Cardiac muscle cell (in vitro differentiated cells and primary cell): Measurements from ENCODE around the gene KLKB1. TPM values are rescaled to one million over a fixed set of nuclear protein-coding genes. Genes with fewer than 3 reads are reported as not detected.

Experiments
- DNase-seq, 2 donors: peaks; one replicate each; pipeline versions ENCODE4 v3.0.0 to v3.0.0-alpha.2; 2010 to 2017; ENCODE audit warnings: low read depth in 1 of 2, low spot score in 1 of 2
- H3K27ac ChIP-seq: fragments of 200-600 bp; sonication (generic); 2 replicates; pipeline ENCODE4 v1.5.1; 2016
- H3K27me3 ChIP-seq: fragments of 200-600 bp; sonication (generic); 2 replicates; pipeline ENCODE4 v1.6.0; 2016; ENCODE audit warnings: control low read depth
- H3K36me3 ChIP-seq: fragments of 200-600 bp; sonication (generic); 2 replicates; pipeline ENCODE4 v1.5.1; 2016; ENCODE audit warnings: control low read depth
- H3K4me1 ChIP-seq: fragments of 200-600 bp; sonication (generic); 2 replicates; pipeline ENCODE4 v1.8.1; 2017; ENCODE audit warnings: low read depth, mild to moderate bottlenecking, mixed run types
- H3K4me3 ChIP-seq: fragments of 200-600 bp; sonication (generic); 2 replicates; pipeline ENCODE4 v1.5.1; 2016; ENCODE audit warnings: mild to moderate bottlenecking
- H3K9me3 ChIP-seq: fragments of 200-600 bp; sonication (generic); 2 replicates; pipeline ENCODE4 v1.5.1; 2017; ENCODE audit warnings: low read depth, mild to moderate bottlenecking, control low read depth
- polyA plus RNA-seq: library from polyadenylated mRNA; unstranded; fragments of >200 nt; fragmentation: Nextera tagmentation; extraction: Ambion mirVana; gene quantifications from 2 replicates; pipeline ENCODE4 v1.2.1, GENCODE V29; 2016
- total RNA-seq: library from RNA; depleted of rRNA; stranded (reverse); fragments of >200 nt; gene quantifications from 2 replicates; pipeline ENCODE4 v1.2.3, GENCODE V29; 2016
- TF ChIP-seq, protein P1 (sequence below): IDR thresholded peaks from 2 replicates; pipeline ENCODE4 v1.5.1; 2012; ENCODE audit warnings: low read depth, mild to moderate bottlenecking, low read length

KLKB1 gene
- total and polyA plus RNA-seq, 2 experiments from 2014 or later, result 0.09 TPM; not detected in 1

DNA sequence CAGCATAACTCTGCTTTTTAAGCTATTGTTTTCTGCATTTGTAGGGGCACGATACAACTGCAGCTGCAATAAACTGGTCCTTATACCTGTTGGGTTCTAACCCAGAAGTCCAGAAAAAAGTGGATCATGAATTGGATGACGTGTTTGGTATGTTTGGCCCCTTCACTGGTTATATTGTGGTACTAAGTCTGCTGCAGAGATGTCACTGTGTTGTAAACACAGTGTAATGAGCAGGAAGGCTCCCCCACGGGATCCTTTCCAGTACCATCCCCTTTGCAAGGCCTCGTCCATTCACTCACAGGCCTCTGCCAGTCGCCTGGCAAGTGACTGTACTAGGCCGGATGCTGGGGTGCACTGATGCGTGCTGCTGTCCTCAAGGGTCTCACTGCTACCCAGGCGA is 22.2 kb upstream of the KLKB1 start:
- Histone ChIP-seq H3K4me1 (peaks cover 10% of the 10 kb centered on the region), H3K27me3 (no peaks in the 10 kb centered on the region), H3K9me3 (no peaks in the 10 kb centered on the region), H3K27ac (no peak overlapping the region), H3K36me3 (no peaks in the 10 kb centered on the region), H3K4me3 (no peak overlapping the region)
- TF ChIP-seq, protein P1, sequence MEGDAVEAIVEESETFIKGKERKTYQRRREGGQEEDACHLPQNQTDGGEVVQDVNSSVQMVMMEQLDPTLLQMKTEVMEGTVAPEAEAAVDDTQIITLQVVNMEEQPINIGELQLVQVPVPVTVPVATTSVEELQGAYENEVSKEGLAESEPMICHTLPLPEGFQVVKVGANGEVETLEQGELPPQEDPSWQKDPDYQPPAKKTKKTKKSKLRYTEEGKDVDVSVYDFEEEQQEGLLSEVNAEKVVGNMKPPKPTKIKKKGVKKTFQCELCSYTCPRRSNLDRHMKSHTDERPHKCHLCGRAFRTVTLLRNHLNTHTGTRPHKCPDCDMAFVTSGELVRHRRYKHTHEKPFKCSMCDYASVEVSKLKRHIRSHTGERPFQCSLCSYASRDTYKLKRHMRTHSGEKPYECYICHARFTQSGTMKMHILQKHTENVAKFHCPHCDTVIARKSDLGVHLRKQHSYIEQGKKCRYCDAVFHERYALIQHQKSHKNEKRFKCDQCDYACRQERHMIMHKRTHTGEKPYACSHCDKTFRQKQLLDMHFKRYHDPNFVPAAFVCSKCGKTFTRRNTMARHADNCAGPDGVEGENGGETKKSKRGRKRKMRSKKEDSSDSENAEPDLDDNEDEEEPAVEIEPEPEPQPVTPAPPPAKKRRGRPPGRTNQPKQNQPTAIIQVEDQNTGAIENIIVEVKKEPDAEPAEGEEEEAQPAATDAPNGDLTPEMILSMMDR, result no peak
- no peak for DNase-seq

DNA sequence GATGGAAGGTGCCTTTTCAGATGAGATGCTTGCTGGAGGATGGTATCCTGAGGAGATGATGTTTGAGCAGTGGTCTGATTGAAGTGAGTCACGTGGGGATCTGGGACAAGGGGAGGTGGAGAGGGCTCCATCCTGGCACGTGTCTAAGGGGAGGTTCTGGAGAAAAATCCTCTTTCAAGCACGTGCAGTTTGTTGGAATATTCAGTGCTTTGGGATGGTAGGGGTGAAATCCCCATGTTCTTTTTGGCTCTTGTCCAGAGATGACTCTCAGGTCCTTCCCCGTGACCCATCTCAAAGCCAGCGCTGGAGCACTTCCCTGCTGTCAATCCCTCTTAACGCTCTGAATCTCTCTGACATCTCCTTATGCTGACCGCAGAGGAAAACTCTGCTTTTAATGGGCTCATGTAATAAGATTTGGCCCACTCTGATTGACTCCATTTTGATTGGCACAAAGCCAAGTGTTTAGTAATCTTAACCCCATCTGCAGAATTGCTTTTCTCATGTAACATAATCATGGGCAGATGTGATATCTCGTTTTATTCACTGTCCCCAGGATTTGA is 10.8 kb upstream of the KLKB1 start:
- no peaks in the 10 kb centered on the region for H3K9me3 ChIP-seq
- TF ChIP-seq, protein P1, result no peak
- H3K4me3 ChIP-seq, result no peak overlapping the region
- no peaks in the 10 kb centered on the region for H3K36me3 ChIP-seq
- no peaks in the 10 kb centered on the region for H3K27me3 ChIP-seq
- H3K4me1 ChIP-seq, result no peaks in the 10 kb centered on the region
- H3K27ac ChIP-seq, result no peak overlapping the region
- peak in 1 of 2 donors; percentile 4 for DNase-seq

DNA sequence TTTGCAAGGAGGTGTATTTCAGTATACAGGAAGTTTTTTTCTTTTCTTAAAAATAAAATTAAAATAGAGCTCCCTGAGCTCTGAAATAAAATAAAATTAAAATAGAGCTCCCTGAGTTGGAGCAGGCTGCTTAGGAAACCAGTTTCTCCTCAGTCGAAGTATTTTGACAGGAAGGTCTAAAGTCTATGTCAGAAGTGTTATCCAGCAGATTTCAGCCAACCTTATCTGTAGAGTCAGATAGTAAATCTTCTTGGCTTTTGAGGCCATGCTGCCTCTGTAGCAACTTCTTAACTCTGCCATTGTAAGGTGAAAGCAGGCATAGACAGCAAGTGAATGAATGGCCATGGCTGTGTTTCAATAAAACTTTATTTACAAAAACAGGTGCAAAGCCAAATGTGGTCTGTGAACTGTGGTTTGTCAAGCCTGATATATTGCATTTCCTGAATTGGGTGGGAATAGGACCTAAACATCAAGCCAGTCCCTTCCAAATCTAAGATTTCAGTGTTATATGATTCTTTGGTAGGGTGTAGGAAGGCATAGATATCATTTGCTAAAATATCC is 9.5 kb upstream of the KLKB1 start:
- TF ChIP-seq, protein P1, result no peak
- Histone ChIP-seq H3K9me3 (no peaks in the 10 kb centered on the region), H3K27me3 (no peaks in the 10 kb centered on the region), H3K4me3 (no peak overlapping the region), H3K4me1 (no peaks in the 10 kb centered on the region), H3K36me3 (no peaks in the 10 kb centered on the region), H3K27ac (no peak overlapping the region)
- DNase-seq, result no peak

DNA sequence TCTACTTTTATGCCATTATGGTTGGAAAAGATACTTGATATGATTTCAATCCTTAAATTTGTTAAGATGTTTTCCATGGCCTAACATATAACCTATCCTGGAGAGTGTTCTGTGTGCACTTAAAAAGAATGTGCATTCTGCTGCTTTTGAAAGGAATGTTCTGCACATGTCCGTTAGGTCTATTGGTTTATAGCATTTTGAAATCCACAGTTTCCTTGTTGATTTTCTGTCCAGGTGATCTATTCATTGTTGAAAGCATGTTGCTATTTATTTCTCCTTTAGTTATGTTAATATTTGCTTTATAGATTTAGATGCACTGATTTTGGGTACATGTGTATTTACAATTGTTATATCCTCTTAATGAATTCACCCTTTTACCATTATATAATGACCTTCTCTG is 5.7 kb upstream of the KLKB1 start:
- Histone ChIP-seq H3K4me1 (no peaks in the 10 kb centered on the region), H3K36me3 (no peaks in the 10 kb centered on the region), H3K27ac (no peak overlapping the region), H3K27me3 (no peaks in the 10 kb centered on the region), H3K9me3 (no peaks in the 10 kb centered on the region), H3K4me3 (no peak overlapping the region)
- TF ChIP-seq, protein P1, result no peak
- DNase-seq, result no peak

DNA sequence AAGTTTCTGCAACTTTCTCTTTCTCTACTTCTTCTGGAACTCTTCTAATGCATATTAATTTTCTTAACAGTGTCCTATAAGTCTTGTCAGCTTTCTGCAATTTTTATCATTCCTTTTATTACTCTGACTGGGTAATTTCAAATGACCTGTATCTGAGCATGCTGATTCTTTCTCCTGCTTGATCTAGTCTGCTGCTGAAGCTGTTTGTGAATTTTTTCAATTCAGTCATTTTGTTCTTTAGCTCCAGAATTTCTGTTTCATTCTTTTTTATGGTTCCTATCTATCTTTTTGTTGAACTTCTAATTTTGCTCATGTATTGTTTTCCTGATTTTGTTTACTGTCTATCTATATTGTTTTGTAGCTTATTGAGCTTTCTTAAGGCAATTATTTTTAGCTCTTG is 1.5 kb upstream of the KLKB1 start:
- H3K27ac ChIP-seq, result no peak overlapping the region
- no peaks in the 10 kb centered on the region for H3K4me1 ChIP-seq
- no peak for DNase-seq
- no peaks in the 10 kb centered on the region for H3K9me3 ChIP-seq
- TF ChIP-seq, protein P1, result no peak
- H3K4me3 ChIP-seq, result no peak overlapping the region
- H3K27me3 ChIP-seq, result no peaks in the 10 kb centered on the region
- H3K36me3 ChIP-seq, result no peaks in the 10 kb centered on the region
